Measurements from ENCODE around the gene SLC4A2.

- TF ChIP-seq, protein P1, sequence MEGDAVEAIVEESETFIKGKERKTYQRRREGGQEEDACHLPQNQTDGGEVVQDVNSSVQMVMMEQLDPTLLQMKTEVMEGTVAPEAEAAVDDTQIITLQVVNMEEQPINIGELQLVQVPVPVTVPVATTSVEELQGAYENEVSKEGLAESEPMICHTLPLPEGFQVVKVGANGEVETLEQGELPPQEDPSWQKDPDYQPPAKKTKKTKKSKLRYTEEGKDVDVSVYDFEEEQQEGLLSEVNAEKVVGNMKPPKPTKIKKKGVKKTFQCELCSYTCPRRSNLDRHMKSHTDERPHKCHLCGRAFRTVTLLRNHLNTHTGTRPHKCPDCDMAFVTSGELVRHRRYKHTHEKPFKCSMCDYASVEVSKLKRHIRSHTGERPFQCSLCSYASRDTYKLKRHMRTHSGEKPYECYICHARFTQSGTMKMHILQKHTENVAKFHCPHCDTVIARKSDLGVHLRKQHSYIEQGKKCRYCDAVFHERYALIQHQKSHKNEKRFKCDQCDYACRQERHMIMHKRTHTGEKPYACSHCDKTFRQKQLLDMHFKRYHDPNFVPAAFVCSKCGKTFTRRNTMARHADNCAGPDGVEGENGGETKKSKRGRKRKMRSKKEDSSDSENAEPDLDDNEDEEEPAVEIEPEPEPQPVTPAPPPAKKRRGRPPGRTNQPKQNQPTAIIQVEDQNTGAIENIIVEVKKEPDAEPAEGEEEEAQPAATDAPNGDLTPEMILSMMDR (IDR thresholded peaks at IDR 0.05; ENCODE audit: poor library complexity): no peak
- no peak for TF ChIP-seq EZH2phosphoT487 (IDR thresholded peaks at IDR 0.05; ENCODE audit: low read depth, severe bottlenecking, unreplicated experiment)
- no peak for TF ChIP-seq EZH2 (IDR thresholded peaks at IDR 0.05; ENCODE audit: borderline replicate concordance)
These were observed 31.6 kb downstream of the SLC4A2 start for GRCh38 chr7:151091003-151091402.

All from hepatocyte (in vitro differentiated cells).